ENCODE results near the gene CFAP20DC. TPM values are rescaled to one million over a fixed set of nuclear protein-coding genes. Genes with fewer than 3 reads are reported as not detected.

The CFAP20DC gene
- total and polyA plus RNA-seq, 2 experiments from 2014 or later = 2.2 to 2.3 TPM

GRCh38 chr3:58737644-58738043, 312.2 kb downstream of the CFAP20DC start:
- no peak overlapping the region for H2AFZ ChIP-seq
- no peaks in the 10 kb centered on the region for H3K9me2 ChIP-seq (replicated peaks; ENCODE audit: insufficient read depth)
- H3K79me2 ChIP-seq = no peaks in the 10 kb centered on the region
- no peak for DNase-seq (ENCODE audit: low spot score)
- TF ChIP-seq EZH2 (IDR thresholded peaks at IDR 0.05; ENCODE audit: borderline replicate concordance) (no peak), CTCF (IDR thresholded peaks at IDR 0.05; ENCODE audit: poor library complexity) (no peak), EZH2phosphoT487 (IDR thresholded peaks at IDR 0.05; ENCODE audit: low read depth, severe bottlenecking, unreplicated experiment) (no peak)
- 91% methylated on average over 3 of the region's 3 CpGs for WGBS (ENCODE audit: low lambda C conversion rate, missing lambda C conversion rate)
- no peaks in the 10 kb centered on the region for H4K20me1 ChIP-seq (ENCODE audit: insufficient read depth, poor library complexity, severe bottlenecking)
- H3K4me3 ChIP-seq = no peak overlapping the region
- H3K9me3 ChIP-seq (ENCODE audit: low read depth) = no peaks in the 10 kb centered on the region
- H3K27me3 ChIP-seq = no peaks in the 10 kb centered on the region
- no peak overlapping the region for H3K4me2 ChIP-seq
- no peaks in the 10 kb centered on the region for H3K4me1 ChIP-seq (ENCODE audit: insufficient read depth)
- H3K27ac ChIP-seq = no peak overlapping the region
- H3K36me3 ChIP-seq (replicated peaks; ENCODE audit: insufficient read depth, low read depth) = no peaks in the 10 kb centered on the region

GRCh38 chr3:58731673-58732072, 318.2 kb downstream of the CFAP20DC start:
- Histone ChIP-seq H3K4me3 (no peak overlapping the region), H3K4me1 (ENCODE audit: insufficient read depth) (no peaks in the 10 kb centered on the region), H3K27me3 (no peaks in the 10 kb centered on the region), H4K20me1 (ENCODE audit: insufficient read depth, poor library complexity, severe bottlenecking) (no peaks in the 10 kb centered on the region), H3K27ac (no peak overlapping the region), H3K4me2 (no peak overlapping the region), H3K9me2 (replicated peaks; ENCODE audit: insufficient read depth) (no peaks in the 10 kb centered on the region), H2AFZ (no peak overlapping the region), H3K9me3 (ENCODE audit: low read depth) (no peaks in the 10 kb centered on the region), H3K36me3 (replicated peaks; ENCODE audit: insufficient read depth, low read depth) (no peaks in the 10 kb centered on the region), H3K79me2 (no peaks in the 10 kb centered on the region)
- DNase-seq (ENCODE audit: low spot score) = no peak
- WGBS (ENCODE audit: low lambda C conversion rate, missing lambda C conversion rate) = 97% methylated on average over 5 of the region's 5 CpGs
- TF ChIP-seq EZH2phosphoT487 (IDR thresholded peaks at IDR 0.05; ENCODE audit: low read depth, severe bottlenecking, unreplicated experiment) = no peak
- no peak for TF ChIP-seq CTCF (IDR thresholded peaks at IDR 0.05; ENCODE audit: poor library complexity)
- no peak for TF ChIP-seq EZH2 (IDR thresholded peaks at IDR 0.05; ENCODE audit: borderline replicate concordance)

GRCh38 chr3:58728723-58729122, 321.1 kb downstream of the CFAP20DC start:
- TF ChIP-seq EZH2phosphoT487 (IDR thresholded peaks at IDR 0.05; ENCODE audit: low read depth, severe bottlenecking, unreplicated experiment) (no peak), EZH2 (IDR thresholded peaks at IDR 0.05; ENCODE audit: borderline replicate concordance) (no peak), CTCF (IDR thresholded peaks at IDR 0.05; ENCODE audit: poor library complexity) (no peak)
- DNase-seq (ENCODE audit: low spot score) = no peak

More at GRCh38 chr3:58728723-58729122, 321.1 kb downstream of the CFAP20DC start:
- no peaks in the 10 kb centered on the region for H3K9me2 ChIP-seq (replicated peaks; ENCODE audit: insufficient read depth)
- H3K27me3 ChIP-seq = no peaks in the 10 kb centered on the region
- H3K4me1 ChIP-seq (ENCODE audit: insufficient read depth) = peaks cover 15% of the 10 kb centered on the region
- H3K27ac ChIP-seq = no peak overlapping the region
- H3K4me2 ChIP-seq = no peak overlapping the region
- no peaks in the 10 kb centered on the region for H3K36me3 ChIP-seq (replicated peaks; ENCODE audit: insufficient read depth, low read depth)
- H3K4me3 ChIP-seq = no peak overlapping the region
- no peaks in the 10 kb centered on the region for H4K20me1 ChIP-seq (ENCODE audit: insufficient read depth, poor library complexity, severe bottlenecking)
- H3K79me2 ChIP-seq = no peaks in the 10 kb centered on the region
- no peak overlapping the region for H2AFZ ChIP-seq
- no peaks in the 10 kb centered on the region for H3K9me3 ChIP-seq (ENCODE audit: low read depth)
- 100% methylated on average over 1 of the region's 1 CpG for WGBS (ENCODE audit: low lambda C conversion rate, missing lambda C conversion rate)
